ENCODE results near the gene MPL.

Gene MPL

GRCh38 chr1:43302721-43303470 lies 34.7 kb upstream of the MPL start:
- H3K4me1 ChIP-seq (ENCODE audit: control insufficient read depth, insufficient read depth, low read length) = no peaks in the 10 kb centered on the region
- no peak overlapping the region for H3K4me3 ChIP-seq (ENCODE audit: low read depth, low read length)
- H3K27ac ChIP-seq (ENCODE audit: extremely low read depth, low read depth, low read length) = no peak overlapping the region
- ChIA-PET CTCF (interaction anchor here (0.6 to 1.0 kb wide), 3 partner anchors 9 to 65 kb away, joined by 3 to 4 read pairs (median 3); no protein-coding TSS in a partner anchor), POLR2A (interaction anchor here (1.0 kb wide), 1 partner anchor 55 kb away, joined by 3 read pairs; no protein-coding TSS in a partner anchor)
- TF ChIP-seq EGR2 (tag by site-specific recombination; IDR thresholded peaks at IDR 0.05; ENCODE audit: low read depth) (peak; percentile 90), ZNF18 (tag by site-specific recombination; IDR thresholded peaks at IDR 0.05) (no peak), KLF17 (tag by site-specific recombination; IDR thresholded peaks at IDR 0.05) (peak; percentile 54; the same call in 1 of the 2 replicates), WT1 (tag by site-specific recombination; IDR thresholded peaks at IDR 0.05) (peak; percentile 66; the same call in 1 of the 2 replicates), ZNF24 (tag by site-specific recombination; IDR thresholded peaks at IDR 0.05) (no peak), ZFHX2 (tag by site-specific recombination; conservative IDR thresholded peaks at IDR 0.05) (peak; percentile 93), ZEB2 (tag by site-specific recombination; IDR thresholded peaks at IDR 0.05) (no peak)
- no peaks in the 10 kb centered on the region for H3K9me3 ChIP-seq (ENCODE audit: control insufficient read depth, insufficient read depth, low read depth, low read length)
- H3K36me3 ChIP-seq (ENCODE audit: control insufficient read depth in 2 of 2, insufficient read depth in 1 of 2, low read length in 2 of 2) = no peaks in the 10 kb centered on the region

- no peaks in the 10 kb centered on the region for H3K4me1 ChIP-seq (ENCODE audit: control insufficient read depth, insufficient read depth, low read length)
- H3K36me3 ChIP-seq (ENCODE audit: control insufficient read depth in 2 of 2, insufficient read depth in 1 of 2, low read length in 2 of 2) = no peaks in the 10 kb centered on the region
- no peak overlapping the region for H3K27ac ChIP-seq (ENCODE audit: extremely low read depth, low read depth, low read length)
- ChIA-PET CTCF (interaction anchor here (0.6 to 1.0 kb wide), 5 partner anchors 10 to 117 kb away, joined by 3 to 4 read pairs (median 3); no protein-coding TSS in a partner anchor), POLR2A (interaction anchor here (1.0 kb wide), 1 partner anchor 55 kb away, joined by 3 read pairs; no protein-coding TSS in a partner anchor)
- no peaks in the 10 kb centered on the region for H3K9me3 ChIP-seq (ENCODE audit: control insufficient read depth, insufficient read depth, low read depth, low read length)
- H3K4me3 ChIP-seq (ENCODE audit: low read depth, low read length) = no peak overlapping the region
- no peak for TF ChIP-seq ZSCAN5A (tag by site-specific recombination; IDR thresholded peaks at IDR 0.05)
- no peak for TF ChIP-seq REPIN1 (tag by site-specific recombination; IDR thresholded peaks at IDR 0.05; ENCODE audit: low read depth)
- peak; percentile 63 for TF ChIP-seq ZNF585B (tag by site-specific recombination; IDR thresholded peaks at IDR 0.05)
- no peak for TF ChIP-seq ZNF148 (tag by site-specific recombination; IDR thresholded peaks at IDR 0.05; ENCODE audit: borderline replicate concordance)
- TF ChIP-seq ZNF623 (tag by site-specific recombination; IDR thresholded peaks at IDR 0.05) = no peak
- TF ChIP-seq ZNF311 (tag by site-specific recombination; IDR thresholded peaks at IDR 0.05; ENCODE audit: borderline replicate concordance) = no peak
- no peak for TF ChIP-seq ZNF26 (tag by site-specific recombination; IDR thresholded peaks at IDR 0.05)
- TF ChIP-seq ZFHX2 (tag by site-specific recombination; conservative IDR thresholded peaks at IDR 0.05) = no peak
- no peak for TF ChIP-seq ZNF488 (tag by site-specific recombination; IDR thresholded peaks at IDR 0.05)
- TF ChIP-seq ZNF747 (tag by site-specific recombination; IDR thresholded peaks at IDR 0.05) = no peak
- TF ChIP-seq ZNF214 (tag by site-specific recombination; IDR thresholded peaks at IDR 0.05; ENCODE audit: borderline replicate concordance) = no peak
- no peak for TF ChIP-seq PRDM10 (tag by site-specific recombination; IDR thresholded peaks at IDR 0.05)
Measured at GRCh38 chr1:43303471-43304313, 33.9 kb upstream of the MPL start.

Data from HEK293 (cell line).